PC-3 (cell line): ENCODE data around the gene RAB14. TPM values are rescaled to one million over a fixed set of nuclear protein-coding genes. Genes with fewer than 3 reads are reported as not detected.
A peak's percentile ranks its signal among the peaks of the same experiment; 100 is the strongest.

Experiments used
- ATAC-seq: fragments of 200-7000 bp; cut with Tn5 transposase; 2 replicates; pipeline ENCODE4 v1.9.1; 2020; ENCODE audit warnings: mild to moderate bottlenecking, moderate library complexity
- BruUV-seq: library from RNA; stranded (reverse); fragments of 400-500 nt; replicated peaks from 2 replicates; lab custom pipeline; 2021; lab: Mats Ljungman, UMichigan
- CTCF ChIA-PET: fragments of 300-600 bp; sonication (Branson Sonifier 250); formaldehyde crosslinking; loops from one replicate; lab custom pipeline; 2022; ENCODE audit warnings: antibody characterized with exemption; lab: Charles Lee
- POLR2A ChIA-PET: fragments of 300-600 bp; sonication (Branson Sonifier 250); formaldehyde crosslinking; loops from one replicate; lab custom pipeline; 2022; ENCODE audit warnings: antibody characterized with exemption; ENCODE audit not compliant: unreplicated experiment; lab: Charles Lee
- DNase-seq: peaks from one replicate; pipeline ENCODE4 v3.0.0-alpha.2; 2015
- H2AFZ ChIP-seq: fragments of 300-600 bp; sonication (generic); 2 replicates; pipeline ENCODE4 v1.6.0; 2016; ENCODE audit warnings: antibody characterized with exemption, low read length
- H3F3A ChIP-seq: fragments of 300-600 bp; sonication (generic); one replicate; pipeline ENCODE4 v1.6.0; 2017; ENCODE audit warnings: antibody characterized with exemption, low read length, control low read depth, mild to moderate bottlenecking; ENCODE audit not compliant: unreplicated experiment
- H3K27ac ChIP-seq: fragments of 300-600 bp; sonication (generic); 2 replicates; pipeline ENCODE4 v1.5.1; 2016; ENCODE audit warnings: mild to moderate bottlenecking, low read length
- H3K27me3 ChIP-seq: fragments of 300-600 bp; sonication (generic); 2 replicates; pipeline ENCODE4 v1.6.1; 2016; ENCODE audit warnings: low read length, mixed read lengths
- H3K36me3 ChIP-seq: fragments of 300-600 bp; sonication (generic); 2 replicates; pipeline ENCODE4 v1.6.1; 2016; ENCODE audit warnings: low read depth, mixed run types, low read length, mixed read lengths
- H3K4me1 ChIP-seq: fragments of 300-600 bp; sonication (generic); 2 replicates; pipeline ENCODE4 v1.5.1; 2016; ENCODE audit warnings: low read length; ENCODE audit not compliant: insufficient read depth
- H3K4me2 ChIP-seq: fragments of 300-600 bp; sonication (generic); 2 replicates; pipeline ENCODE4 v1.6.0; 2016; ENCODE audit warnings: low read length
- H3K4me3 ChIP-seq: fragments of 300-600 bp; sonication (generic); 2 replicates; pipeline ENCODE4 v1.5.1; 2016; ENCODE audit warnings: mild to moderate bottlenecking, low read length, mixed read lengths
- H3K79me2 ChIP-seq: fragments of 300-600 bp; sonication (generic); 2 replicates; pipeline ENCODE4 v1.6.1; 2017; ENCODE audit warnings: low read length, mixed read lengths
- H3K9ac ChIP-seq: fragments of 300-600 bp; sonication (generic); 2 replicates; pipeline ENCODE4 v1.6.0; 2016; ENCODE audit warnings: mild to moderate bottlenecking, low read length
- H3K9me2 ChIP-seq: fragments of 300-600 bp; sonication (generic); replicated peaks from 2 replicates; pipeline ENCODE4 v1.6.1; 2016; ENCODE audit warnings: mixed run types, low read length, mixed read lengths
- H3K9me3 ChIP-seq: fragments of 300-600 bp; sonication (generic); 2 replicates; pipeline ENCODE4 v1.6.1; 2016; ENCODE audit warnings: low read length, mixed read lengths
- H4K20me1 ChIP-seq: fragments of 300-600 bp; sonication (generic); 2 replicates; pipeline ENCODE4 v1.6.1; 2016; ENCODE audit warnings: low read length, mixed read lengths
- EZH2 ChIP-seq: fragments of 300-600 bp; sonication (generic); IDR thresholded peaks from one replicate; pipeline ENCODE4 v1.6.1; 2017; ENCODE audit warnings: antibody characterized with exemption, mild to moderate bottlenecking, low read length; ENCODE audit not compliant: unreplicated experiment
- EZH2phosphoT487 ChIP-seq: fragments of 300-600 bp; sonication (generic); IDR thresholded peaks from 2 replicates; pipeline ENCODE4 v1.6.1; 2018; ENCODE audit warnings: mild to moderate bottlenecking, antibody characterized with exemption, low read length, borderline replicate concordance
- intact Hi-C: fragments of 100-400 bp; cut with micrococcal nuclease; formaldehyde crosslinking; loops from 2 replicates; pipeline ENCODE4 v1.9.0; 2023
- total RNA-seq: library from RNA; depleted of rRNA; stranded (reverse); fragments of >200 nt; gene quantifications from 2 replicates; pipeline ENCODE4 v1.2.3, GENCODE V29; 2014
- TF ChIP-seq, protein P1 (sequence below): fragments of 300-600 bp; sonication (generic); conservative IDR thresholded peaks from 2 replicates; pipeline ENCODE4 v1.5.1; 2017; ENCODE audit warnings: antibody characterized with exemption, low read depth, mild to moderate bottlenecking, low read length

Gene RAB14
- total RNA-seq, 1 experiment from 2014 or later: 13.8 TPM

DNA sequence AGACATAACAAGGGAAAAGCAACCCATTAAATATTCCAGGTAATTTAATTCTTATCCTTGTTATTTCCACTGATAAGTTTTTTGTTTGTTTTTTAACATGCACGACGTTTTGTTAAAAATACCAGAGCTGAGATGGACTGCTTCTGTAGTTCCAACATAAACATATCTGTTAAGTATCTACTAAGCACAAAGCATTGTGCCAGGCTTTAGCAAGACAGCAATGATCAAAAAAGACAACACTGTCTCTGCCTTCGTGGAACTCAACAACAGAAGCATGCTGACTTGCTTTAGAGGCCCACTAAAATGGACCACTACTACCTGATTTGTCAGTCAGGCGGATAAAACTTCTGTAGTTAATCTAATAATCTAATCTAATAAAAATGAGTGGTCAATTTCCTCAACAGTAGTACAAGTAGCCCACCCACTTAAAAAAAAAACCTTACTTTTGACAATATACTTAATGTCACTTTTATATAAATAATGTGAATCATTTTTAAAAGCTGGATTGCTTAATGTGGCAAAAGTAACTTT is 3.1 kb downstream of the RAB14 start:
- POLR2A ChIA-PET: interaction anchor here (0.6 kb wide), 1 partner anchor 13 kb away, joined by 4 read pairs; no protein-coding TSS in a partner anchor

DNA sequence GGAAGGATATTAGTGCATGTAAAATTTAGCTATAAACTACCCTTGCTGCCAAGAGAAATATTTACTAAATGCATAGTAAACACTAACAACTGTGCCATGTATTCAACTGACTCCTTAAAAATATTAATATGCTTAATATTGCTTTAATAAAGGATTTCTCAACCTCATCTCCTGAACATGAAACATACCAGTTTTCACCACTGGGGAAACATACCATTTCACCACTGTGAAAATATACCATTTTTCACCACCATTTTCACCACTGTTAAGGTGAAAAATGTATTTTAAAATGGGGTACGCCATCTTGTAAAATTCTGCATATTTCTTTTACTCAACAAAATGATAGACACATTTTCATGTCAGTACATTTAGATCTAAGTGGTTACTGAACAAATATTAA is 4.5 kb downstream of the RAB14 start:
- peak overlapping the region; percentile 97; the same call in 1 of the 2 replicates for H3K4me3 ChIP-seq
- DNase-seq (no peak), ATAC-seq (no peak)
- peaks cover 4% of the 10 kb centered on the region; the same call in 1 of the 2 replicates for H3K36me3 ChIP-seq
- H3K27ac ChIP-seq: no peak overlapping the region
- TF ChIP-seq EZH2phosphoT487 (no peak), EZH2 (no peak)
- TF ChIP-seq, protein P1, sequence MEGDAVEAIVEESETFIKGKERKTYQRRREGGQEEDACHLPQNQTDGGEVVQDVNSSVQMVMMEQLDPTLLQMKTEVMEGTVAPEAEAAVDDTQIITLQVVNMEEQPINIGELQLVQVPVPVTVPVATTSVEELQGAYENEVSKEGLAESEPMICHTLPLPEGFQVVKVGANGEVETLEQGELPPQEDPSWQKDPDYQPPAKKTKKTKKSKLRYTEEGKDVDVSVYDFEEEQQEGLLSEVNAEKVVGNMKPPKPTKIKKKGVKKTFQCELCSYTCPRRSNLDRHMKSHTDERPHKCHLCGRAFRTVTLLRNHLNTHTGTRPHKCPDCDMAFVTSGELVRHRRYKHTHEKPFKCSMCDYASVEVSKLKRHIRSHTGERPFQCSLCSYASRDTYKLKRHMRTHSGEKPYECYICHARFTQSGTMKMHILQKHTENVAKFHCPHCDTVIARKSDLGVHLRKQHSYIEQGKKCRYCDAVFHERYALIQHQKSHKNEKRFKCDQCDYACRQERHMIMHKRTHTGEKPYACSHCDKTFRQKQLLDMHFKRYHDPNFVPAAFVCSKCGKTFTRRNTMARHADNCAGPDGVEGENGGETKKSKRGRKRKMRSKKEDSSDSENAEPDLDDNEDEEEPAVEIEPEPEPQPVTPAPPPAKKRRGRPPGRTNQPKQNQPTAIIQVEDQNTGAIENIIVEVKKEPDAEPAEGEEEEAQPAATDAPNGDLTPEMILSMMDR: no peak
- CTCF ChIA-PET: no interaction called here
- H3K4me2 ChIP-seq: peak overlapping the region; percentile 90; the same call in 1 of the 2 replicates
- H3K27me3 ChIP-seq: no peaks in the 10 kb centered on the region
- H3K9ac ChIP-seq: no peak overlapping the region
- H3K4me1 ChIP-seq: peaks cover 27% of the 10 kb centered on the region
- peaks cover 97% of the 10 kb centered on the region for H3K79me2 ChIP-seq
- POLR2A ChIA-PET: no interaction called here
- no peak overlapping the region for H2AFZ ChIP-seq
- BruUV-seq: no TSS peak
- intact Hi-C loops: loop anchor here (5.0 kb wide), 1 partner anchor 90 kb away; no protein-coding TSS in a partner anchor
- H3K9me2 ChIP-seq: no peaks in the 10 kb centered on the region
- no peaks in the 10 kb centered on the region for H3F3A ChIP-seq
- no peaks in the 10 kb centered on the region for H3K9me3 ChIP-seq
- H4K20me1 ChIP-seq: peaks cover 80% of the 10 kb centered on the region

More for the DNA sequence above, 3.1 kb downstream of the RAB14 start:
- TF ChIP-seq EZH2 (no peak), EZH2phosphoT487 (no peak)
- TF ChIP-seq, protein P1: no peak
- Histone ChIP-seq H3K9me3 (no peaks in the 10 kb centered on the region), H3K4me1 (peaks cover 27% of the 10 kb centered on the region), H3F3A (no peaks in the 10 kb centered on the region), H3K27ac (no peak overlapping the region), H3K4me3 (peak overlapping the region; percentile 97; the same call in 1 of the 2 replicates), H4K20me1 (peaks cover 70% of the 10 kb centered on the region), H3K4me2 (peak overlapping the region; percentile 90), H3K79me2 (peaks cover 86% of the 10 kb centered on the region), H3K9me2 (no peaks in the 10 kb centered on the region), H2AFZ (no peak overlapping the region), H3K9ac (no peak overlapping the region; the same call in 1 of the 2 replicates), H3K27me3 (no peaks in the 10 kb centered on the region), H3K36me3 (no peaks in the 10 kb centered on the region)
- no peak for ATAC-seq
- no TSS peak for BruUV-seq
- CTCF ChIA-PET: no interaction called here
- DNase-seq: no peak
- intact Hi-C loops: loop anchor here (5.0 kb wide), 1 partner anchor 91 kb away; no protein-coding TSS in a partner anchor

DNA sequence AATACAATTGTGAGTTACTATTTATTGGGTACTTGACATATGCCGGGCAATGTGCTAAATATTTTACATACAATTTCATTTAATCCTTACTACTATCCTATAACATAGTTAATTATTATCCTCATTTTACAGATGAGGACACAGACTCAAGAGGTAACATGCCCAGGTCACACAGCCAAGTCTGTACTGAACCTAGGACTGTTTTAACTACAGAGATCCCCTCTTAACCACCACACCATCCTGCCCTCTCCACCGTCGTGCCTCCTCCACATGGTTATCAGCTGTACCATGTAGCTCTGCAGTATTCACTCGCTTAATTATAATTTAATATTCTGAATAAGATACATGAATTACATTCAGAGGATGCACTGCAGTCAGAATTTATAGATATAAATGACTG is 5.3 kb downstream of the RAB14 start:
- H3K27me3 ChIP-seq: no peaks in the 10 kb centered on the region
- TF ChIP-seq, protein P1: no peak
- no peak for TF ChIP-seq EZH2phosphoT487
- no peak for TF ChIP-seq EZH2
- H2AFZ ChIP-seq: no peak overlapping the region
- H3F3A ChIP-seq: no peaks in the 10 kb centered on the region
- intact Hi-C loops: loop anchor here (5.0 kb wide), 1 partner anchor 89 kb away; no protein-coding TSS in a partner anchor
- peak overlapping the region; percentile 35 for H3K4me2 ChIP-seq
- no peak overlapping the region for H3K27ac ChIP-seq
- H4K20me1 ChIP-seq: peaks cover 83% of the 10 kb centered on the region
- H3K79me2 ChIP-seq: peaks cover 100% of the 10 kb centered on the region
- H3K4me3 ChIP-seq: no peak overlapping the region
- no TSS peak for BruUV-seq
- peaks cover 5% of the 10 kb centered on the region; the same call in 1 of the 2 replicates for H3K36me3 ChIP-seq
- POLR2A ChIA-PET: no interaction called here
- H3K9ac ChIP-seq: no peak overlapping the region
- H3K9me3 ChIP-seq: no peaks in the 10 kb centered on the region
- H3K4me1 ChIP-seq: peaks cover 27% of the 10 kb centered on the region
- DNase-seq: no peak
- CTCF ChIA-PET: no interaction called here
- H3K9me2 ChIP-seq: no peaks in the 10 kb centered on the region
- no peak for ATAC-seq
